Muscle of leg (tissue), 11 donors: Measurements from ENCODE around the gene RNASE1. TPM values are rescaled to one million over a fixed set of nuclear protein-coding genes. Genes with fewer than 3 reads are reported as not detected.
A peak's percentile ranks its signal among the peaks of the same experiment; 100 is the strongest.
"Not testable (repeated sequence)": the region's sequence is repeated elsewhere in the genome, so short reads cannot be mapped to it uniquely, and the experiment has no call there.

Experiments used
- DNase-seq: peaks from one replicate; pipeline ENCODE4 v3.0.0; 2013
- H3K27ac ChIP-seq: one replicate; pipeline ENCODE4 v1.5.1; 2013; ENCODE audit warnings: mild to moderate bottlenecking, low read length, control low read depth
- H3K27me3 ChIP-seq: one replicate; pipeline ENCODE4 v1.6.1; 2013; ENCODE audit warnings: low read length; ENCODE audit not compliant: control insufficient read depth, insufficient read depth
- H3K36me3 ChIP-seq: one replicate; pipeline ENCODE4 v1.6.1; 2013; ENCODE audit warnings: low read length; ENCODE audit not compliant: control insufficient read depth, insufficient read depth
- H3K4me1 ChIP-seq: one replicate; pipeline ENCODE4 v1.6.1; 2013; ENCODE audit warnings: low read length; ENCODE audit not compliant: control insufficient read depth, insufficient read depth
- H3K4me3 ChIP-seq: one replicate; pipeline ENCODE4 v1.5.1; 2013; ENCODE audit warnings: low read length, control low read depth
- H3K9me3 ChIP-seq: replicated peaks from 2 replicates; pipeline ENCODE4 v1.6.1; 2013; ENCODE audit warnings: low read depth, low read length; ENCODE audit not compliant: control insufficient read depth
- WGBS: methylation state at CpG from one replicate; pipeline ENCODE4 v1.1.5; 2013; ENCODE audit warnings: missing lambda C conversion rate; ENCODE audit not compliant: insufficient coverage; 5-methylcytosine and 5-hydroxymethylcytosine counted together
- polyA plus RNA-seq, 8 donors: library from polyadenylated mRNA; unstranded; fragments of 120-200 nt; gene quantifications; one replicate each; pipeline versions ENCODE4 v1.2.1 to v1.2.3, GENCODE V29; 2013; ENCODE audit warnings: inconsistent platforms in 1 of 8, low replicate concordance in 1 of 8; ENCODE audit not compliant: insufficient read length in 8 of 8, insufficient read depth in 1 of 8
- total RNA-seq: library from RNA; stranded (reverse); fragments of 120-200 nt; gene quantifications from one replicate; pipeline ENCODE4 v1.2.4, GENCODE V29; 2013

The RNASE1 gene
- total and polyA plus RNA-seq, 9 donors: 135 to 259 (median 204) TPM

- H3K4me1 ChIP-seq: no peaks in the 10 kb centered on the region
- no peaks in the 10 kb centered on the region for H3K27me3 ChIP-seq
- no peaks in the 10 kb centered on the region for H3K9me3 ChIP-seq
- H3K27ac ChIP-seq: no peak overlapping the region
- no peak for DNase-seq
- H3K4me3 ChIP-seq: no peak overlapping the region
- 96% methylated on average over 2 of the region's 2 CpGs for WGBS
- no peaks in the 10 kb centered on the region for H3K36me3 ChIP-seq
Measured at GRCh38 chr14:20834899-20835298, 32.3 kb upstream of the RNASE1 start.

GRCh38 chr14:20830831-20831230, 28.2 kb upstream of the RNASE1 start:
- H3K36me3 ChIP-seq: no peaks in the 10 kb centered on the region
- 65% methylated on average over 5 of the region's 12 CpGs for WGBS
- no peaks in the 10 kb centered on the region for H3K4me1 ChIP-seq

GRCh38 chr14:20828024-20828694, 25.5 kb upstream of the RNASE1 start:
- whole genome bisulfite sequencing: 84% methylated on average over 8 of the region's 11 CpGs
- H3K4me3 ChIP-seq, H3K36me3 ChIP-seq, DNase-seq, H3K9me3 ChIP-seq, H3K27ac ChIP-seq, H3K27me3 ChIP-seq, H3K4me1 ChIP-seq: not testable (repeated sequence)

More at GRCh38 chr14:20830831-20831230, 28.2 kb upstream of the RNASE1 start:
- Histone ChIP-seq H3K27ac (no peak overlapping the region), H3K9me3 (no peaks in the 10 kb centered on the region), H3K27me3 (no peaks in the 10 kb centered on the region), H3K4me3 (no peak overlapping the region)
- DNase-seq: peak; percentile 33

- Histone ChIP-seq H3K27ac (no peak overlapping the region), H3K4me1 (no peaks in the 10 kb centered on the region), H3K9me3 (no peaks in the 10 kb centered on the region), H3K4me3 (no peak overlapping the region), H3K36me3 (no peaks in the 10 kb centered on the region), H3K27me3 (no peaks in the 10 kb centered on the region)
- DNase-seq: no peak
- WGBS: 20% methylated on average over 1 of the region's 3 CpGs
Measured at GRCh38 chr14:20827326-20827725, 24.7 kb upstream of the RNASE1 start.

- H3K4me1 ChIP-seq, H3K27me3 ChIP-seq, H3K36me3 ChIP-seq, H3K9me3 ChIP-seq, DNase-seq, H3K4me3 ChIP-seq, H3K27ac ChIP-seq: not testable (repeated sequence)
- no CpG with 5 or more reads among the region's 1 CpG for whole genome bisulfite sequencing
Measured at GRCh38 chr14:20826666-20827065, 24.0 kb upstream of the RNASE1 start.

GRCh38 chr14:20823859-20824258, 21.2 kb upstream of the RNASE1 start:
- Histone ChIP-seq H3K9me3 (no peaks in the 10 kb centered on the region), H3K27me3 (no peaks in the 10 kb centered on the region), H3K4me1 (no peaks in the 10 kb centered on the region), H3K4me3 (no peak overlapping the region), H3K27ac (no peak overlapping the region), H3K36me3 (no peaks in the 10 kb centered on the region)
- WGBS: no CpG with 5 or more reads among the region's 8 CpGs
- DNase-seq: no peak

- WGBS: no CpG with 5 or more reads among the region's 3 CpGs
- not testable (repeated sequence) for H3K36me3 ChIP-seq, H3K27me3 ChIP-seq, H3K9me3 ChIP-seq, H3K4me1 ChIP-seq, H3K4me3 ChIP-seq, H3K27ac ChIP-seq
- peak; percentile 60 for DNase-seq
Measured at GRCh38 chr14:20821521-20822108, 19.0 kb upstream of the RNASE1 start.

- Histone ChIP-seq H3K4me1 (no peaks in the 10 kb centered on the region), H3K9me3 (no peaks in the 10 kb centered on the region), H3K27ac (no peak overlapping the region), H3K27me3 (no peaks in the 10 kb centered on the region), H3K36me3 (no peaks in the 10 kb centered on the region), H3K4me3 (no peak overlapping the region)
- no peak for DNase-seq
- WGBS: 96% methylated on average over 8 of the region's 14 CpGs
Measured at GRCh38 chr14:20820063-20820904, 17.6 kb upstream of the RNASE1 start.

GRCh38 chr14:20818861-20819260, 16.2 kb upstream of the RNASE1 start:
- DNase-seq: no peak
- no peak overlapping the region for H3K4me3 ChIP-seq
- H3K27ac ChIP-seq: no peak overlapping the region
- H3K4me1 ChIP-seq: no peaks in the 10 kb centered on the region
- H3K9me3 ChIP-seq: no peaks in the 10 kb centered on the region
- no peaks in the 10 kb centered on the region for H3K27me3 ChIP-seq
- H3K36me3 ChIP-seq: no peaks in the 10 kb centered on the region
- 67% methylated on average over 2 of the region's 7 CpGs for WGBS

- not testable (repeated sequence) for H3K36me3 ChIP-seq, H3K4me1 ChIP-seq, H3K27ac ChIP-seq, H3K9me3 ChIP-seq, DNase-seq, H3K27me3 ChIP-seq, H3K4me3 ChIP-seq
- 73% methylated on average over 3 of the region's 3 CpGs for WGBS
Measured at GRCh38 chr14:20815946-20816345, 13.3 kb upstream of the RNASE1 start.
